Sigmoid colon (tissue), 7 donors: ENCODE results near the gene WFS1. TPM values are rescaled to one million over a fixed set of nuclear protein-coding genes. Genes with fewer than 3 reads are reported as not detected.

Source experiments
- DNase-seq: peaks from one replicate; pipeline ENCODE4 v3.0.0-alpha.2; 2019
- H3K27ac ChIP-seq, 4 donors: fragments of 200-600 bp; sonication (generic); one replicate each; pipeline ENCODE4 v1.5.1; 2016 to 2019; ENCODE audit warnings: mild to moderate bottlenecking in 1 of 4
- H3K27me3 ChIP-seq, 3 donors: fragments of 200-600 bp; sonication (generic); one replicate each; pipeline ENCODE4 v1.5.1; 2019; ENCODE audit warnings: mild to moderate bottlenecking in 1 of 3
- H3K36me3 ChIP-seq, 4 donors: fragments of 200-600 bp; sonication (generic); one replicate each; pipeline ENCODE4 v1.5.1; 2016 to 2019
- H3K4me1 ChIP-seq, 4 donors: fragments of 200-600 bp; sonication (generic); one replicate each; pipeline ENCODE4 v1.5.1; 2017 to 2019
- H3K4me3 ChIP-seq, 4 donors: fragments of 200-600 bp; sonication (generic); one replicate each; pipeline ENCODE4 v1.5.1; 2017 to 2019; ENCODE audit warnings: mild to moderate bottlenecking in 2 of 4, moderate library complexity in 1 of 4
- H3K9me3 ChIP-seq, 4 donors: fragments of 200-600 bp in 3 of 4; sonication (generic) in 3 of 4; one replicate each; pipeline versions ENCODE4 v1.5.1 to v1.6.1; 2013 to 2019
- CTCF ChIP-seq, 4 experiments: fragments of 450-650 bp in 3 of 4; fragments of 200-600 bp in 1 of 4; IDR thresholded peaks; one replicate each; pipeline ENCODE4 v1.5.1; 2016 to 2019; ENCODE audit warnings: antibody characterized with exemption in 4 of 4, mild to moderate bottlenecking in 3 of 4, moderate library complexity in 2 of 4
- EP300 ChIP-seq, 4 donors: sonication (generic); formaldehyde crosslinking; IDR thresholded peaks; one replicate each; pipeline ENCODE4 v1.6.1; 2017; ENCODE audit warnings: antibody characterized with exemption in 4 of 4
- POLR2A ChIP-seq, 2 donors: fragments of 450-650 bp; IDR thresholded peaks; one replicate each; pipeline ENCODE4 v1.6.1; 2016; ENCODE audit warnings: antibody characterized with exemption in 2 of 2, mild to moderate bottlenecking in 2 of 2, moderate library complexity in 2 of 2
- POLR2AphosphoS5 ChIP-seq, 4 donors: sonication (generic); formaldehyde crosslinking; IDR thresholded peaks; one replicate each; pipeline ENCODE4 v1.6.1; 2017; ENCODE audit warnings: antibody characterized with exemption in 4 of 4
- WGBS, 2 donors: extraction: QIAGEN DNeasy Blood & Tissue Kit; methylation state at CpG; one replicate each; pipeline ENCODE4 v1.1.7; 2013; 5-methylcytosine and 5-hydroxymethylcytosine counted together
- intact Hi-C: fragments of 100-400 bp; cut with DNase I; formaldehyde crosslinking; loops from one replicate; pipeline ENCODE4 v1.15.1; 2023
- polyA plus RNA-seq, 3 donors: library from polyadenylated mRNA; stranded (reverse); fragments of 200-250 nt; gene quantifications; one replicate each; pipeline ENCODE4 v1.2.3, GENCODE V29; 2013
- total RNA-seq, 4 donors: library from RNA; depleted of rRNA; stranded (reverse); fragments of >200 nt; gene quantifications; one replicate each; pipeline ENCODE4 v1.1.0, GENCODE V29; 2016
- donor health status: healthy with polysubstance abuse.
- donor health status: Bipolar disorder and iron deficiency.
- donor health status: healthy.

The WFS1 gene, protein sequence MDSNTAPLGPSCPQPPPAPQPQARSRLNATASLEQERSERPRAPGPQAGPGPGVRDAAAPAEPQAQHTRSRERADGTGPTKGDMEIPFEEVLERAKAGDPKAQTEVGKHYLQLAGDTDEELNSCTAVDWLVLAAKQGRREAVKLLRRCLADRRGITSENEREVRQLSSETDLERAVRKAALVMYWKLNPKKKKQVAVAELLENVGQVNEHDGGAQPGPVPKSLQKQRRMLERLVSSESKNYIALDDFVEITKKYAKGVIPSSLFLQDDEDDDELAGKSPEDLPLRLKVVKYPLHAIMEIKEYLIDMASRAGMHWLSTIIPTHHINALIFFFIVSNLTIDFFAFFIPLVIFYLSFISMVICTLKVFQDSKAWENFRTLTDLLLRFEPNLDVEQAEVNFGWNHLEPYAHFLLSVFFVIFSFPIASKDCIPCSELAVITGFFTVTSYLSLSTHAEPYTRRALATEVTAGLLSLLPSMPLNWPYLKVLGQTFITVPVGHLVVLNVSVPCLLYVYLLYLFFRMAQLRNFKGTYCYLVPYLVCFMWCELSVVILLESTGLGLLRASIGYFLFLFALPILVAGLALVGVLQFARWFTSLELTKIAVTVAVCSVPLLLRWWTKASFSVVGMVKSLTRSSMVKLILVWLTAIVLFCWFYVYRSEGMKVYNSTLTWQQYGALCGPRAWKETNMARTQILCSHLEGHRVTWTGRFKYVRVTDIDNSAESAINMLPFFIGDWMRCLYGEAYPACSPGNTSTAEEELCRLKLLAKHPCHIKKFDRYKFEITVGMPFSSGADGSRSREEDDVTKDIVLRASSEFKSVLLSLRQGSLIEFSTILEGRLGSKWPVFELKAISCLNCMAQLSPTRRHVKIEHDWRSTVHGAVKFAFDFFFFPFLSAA
- 10 to 100 TPM; 34.6 to 69.0 (median 47.2) TPM for total RNA-seq
- 10 to 100 TPM in 1 of 3 donors, 1 to 10 TPM in 2; 1.4 to 10.1 (median 3.6) TPM for polyA plus RNA-seq

DNA sequence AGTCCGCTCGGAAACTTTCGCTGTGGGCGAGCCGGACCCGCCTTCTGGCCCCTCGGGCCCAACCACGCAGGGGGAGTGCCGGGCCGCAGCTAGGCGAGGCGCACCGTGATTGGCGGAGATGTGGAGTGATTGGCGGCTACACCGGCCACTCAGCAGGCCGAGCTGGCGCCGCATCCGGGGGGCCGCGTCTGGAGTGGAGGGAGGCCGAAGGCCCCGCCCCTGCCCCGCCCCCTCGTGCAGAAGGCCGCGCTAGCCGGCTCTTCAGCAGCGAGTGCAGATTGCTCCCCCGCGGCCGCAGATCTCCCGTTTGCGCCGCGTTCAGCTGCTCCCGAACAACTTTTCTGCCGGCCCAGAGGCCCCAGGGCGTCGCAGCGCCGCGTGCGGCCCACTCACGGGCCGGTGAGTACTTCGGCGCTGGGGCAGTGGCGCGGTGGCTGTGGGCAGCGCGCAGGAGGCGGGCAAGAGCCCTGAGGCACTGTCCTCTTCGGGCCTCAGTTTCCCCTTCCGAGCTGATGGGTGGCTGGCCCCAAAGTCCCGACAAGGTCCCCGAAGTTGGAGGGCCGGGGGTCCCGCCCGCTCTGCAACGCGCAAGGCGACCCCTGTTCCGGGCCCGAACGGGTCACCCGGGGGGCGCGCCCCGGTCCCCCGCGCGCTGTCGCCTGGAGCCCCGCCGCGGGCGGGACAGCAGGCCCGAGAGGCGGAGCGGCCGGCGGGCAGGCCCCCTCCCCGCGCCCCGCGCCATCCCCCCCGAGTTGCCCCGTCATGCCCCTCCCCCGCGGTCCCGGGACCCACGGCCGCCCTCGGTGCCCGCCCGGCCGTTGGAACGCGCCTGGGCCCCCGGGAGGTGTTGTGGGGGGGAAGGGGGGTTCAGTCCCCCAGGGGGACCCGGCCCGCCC lies at the start of gene WFS1:
Gene WFS1, plus strand, starts transcription at position 235 of the 896 bp plus-strand sequence. CDS start 7,606 bp downstream, outside the sequence.
- intact Hi-C loops: loop anchor here (5.0 to 10.0 kb wide), 5 partner anchors 37 to 515 kb away; partner anchors contain the start of genes KIAA0232, MAN2B2 and MRFAP1
- TF ChIP-seq POLR2AphosphoS5 (IDR thresholded peaks at IDR 0.05) (peak; percentile 90 to 97 (median 94)), CTCF (IDR thresholded peaks at IDR 0.05) (no peak), EP300 (IDR thresholded peaks at IDR 0.05) (no peak), POLR2A (IDR thresholded peaks at IDR 0.05) (peak; percentile 69 to 82)

GRCh38 chr4:6221301-6221850 lies 48.3 kb upstream of the WFS1 start:
- TF ChIP-seq EP300 (IDR thresholded peaks at IDR 0.05) (no peak), POLR2AphosphoS5 (IDR thresholded peaks at IDR 0.05) (no peak)
- Histone ChIP-seq H3K27me3 (peaks cover 19 to 58% (median 29%) of the 10 kb centered on the region in 3 donors), H3K4me3 (peak overlapping the region; percentile 4 to 42 (median 32)), H3K4me1 (peaks cover 0 to 12% (median 9%) of the 10 kb centered on the region in 4 donors), H3K9me3 (peaks cover 5 to 7% (median 6%) of the 10 kb centered on the region in 4 donors), H3K27ac (no peak overlapping the region), H3K36me3 (no peaks in the 10 kb centered on the region)
- DNase-seq: peak; percentile 15
- WGBS, 2 donors: 18 to 24% methylated on average over 16 of the region's 16 CpGs
- intact Hi-C loops: no loop called here

More for the DNA sequence above, at the start of gene WFS1:
- Histone ChIP-seq H3K9me3 (no peaks in the 10 kb centered on the region), H3K4me3 (peak within 1 kb of the TSS; percentile 64 to 86 (median 84)), H3K36me3 (no peaks in the 10 kb centered on the region), H3K27ac (peak within 1 kb of the TSS; percentile 87 to 96 (median 91)), H3K27me3 (no peaks in the 10 kb centered on the region), H3K4me1 (peaks cover 0 to 54% (median 50%) of the 10 kb centered on the region in 4 donors)
- WGBS, 2 donors: 1% methylated on average over 104 of the region's 104 CpGs
- peak; percentile 99 for DNase-seq

DNA sequence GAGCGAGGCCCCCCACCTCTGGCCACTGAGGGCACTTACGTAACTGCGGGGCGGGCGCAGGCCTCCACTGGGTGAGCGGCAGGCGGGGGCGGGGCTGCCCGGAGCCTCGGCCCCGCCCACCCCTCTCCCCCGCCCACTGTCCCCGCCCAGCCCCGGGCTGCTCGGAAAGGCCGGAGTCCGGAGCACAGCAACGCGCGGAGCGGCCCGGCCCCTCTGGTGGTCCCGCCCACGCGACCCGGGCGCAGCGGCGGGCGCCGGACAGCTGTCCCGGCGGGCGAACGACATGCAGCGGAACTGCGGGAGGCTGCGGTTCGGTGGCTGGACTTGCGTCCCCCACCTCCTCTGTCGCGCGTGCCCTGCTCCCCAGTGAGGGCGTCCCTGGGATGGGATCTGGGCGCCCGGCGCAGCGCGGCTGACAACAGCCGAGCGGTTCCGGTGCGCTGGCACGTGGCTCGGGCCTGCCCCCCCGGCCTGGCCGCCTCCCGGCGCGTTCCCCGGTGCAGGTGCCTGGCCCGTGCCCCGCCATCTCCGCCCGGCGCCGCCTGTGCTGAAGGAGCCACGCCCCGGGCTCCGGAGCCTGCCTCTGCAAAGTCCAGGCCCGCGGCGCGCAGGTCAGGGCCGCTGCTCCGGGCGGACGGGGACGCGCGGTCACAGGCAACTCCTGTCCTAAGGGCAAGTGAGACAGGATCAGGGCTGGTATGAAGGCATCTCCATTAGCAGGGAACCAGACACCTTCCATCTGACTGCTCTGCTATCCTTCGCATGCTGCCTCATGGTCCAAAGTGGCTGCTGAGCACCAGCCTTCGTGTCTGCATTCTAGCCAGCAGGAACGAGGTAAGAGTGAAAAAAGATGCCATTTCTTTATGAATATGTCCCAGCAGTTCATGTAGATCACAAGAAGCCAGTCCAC lies 47.5 kb upstream of the WFS1 start:
- Histone ChIP-seq H3K4me3 (peak overlapping the region; percentile 4 to 42 (median 32)), H3K27me3 (peaks cover 19 to 54% (median 29%) of the 10 kb centered on the region in 3 donors), H3K27ac (no peak overlapping the region), H3K36me3 (no peaks in the 10 kb centered on the region), H3K4me1 (peaks cover 0 to 12% (median 9%) of the 10 kb centered on the region in 4 donors), H3K9me3 (peaks cover 5 to 7% (median 6%) of the 10 kb centered on the region in 4 donors)
- intact Hi-C loops: no loop called here
- peak; percentile 65 for DNase-seq
- 17 to 29% methylated on average over 84 of the region's 84 CpGs for WGBS, 2 donors
- TF ChIP-seq POLR2A (IDR thresholded peaks at IDR 0.05) (no peak), CTCF (IDR thresholded peaks at IDR 0.05) (no peak), EP300 (IDR thresholded peaks at IDR 0.05) (no peak), POLR2AphosphoS5 (IDR thresholded peaks at IDR 0.05) (no peak)

DNA sequence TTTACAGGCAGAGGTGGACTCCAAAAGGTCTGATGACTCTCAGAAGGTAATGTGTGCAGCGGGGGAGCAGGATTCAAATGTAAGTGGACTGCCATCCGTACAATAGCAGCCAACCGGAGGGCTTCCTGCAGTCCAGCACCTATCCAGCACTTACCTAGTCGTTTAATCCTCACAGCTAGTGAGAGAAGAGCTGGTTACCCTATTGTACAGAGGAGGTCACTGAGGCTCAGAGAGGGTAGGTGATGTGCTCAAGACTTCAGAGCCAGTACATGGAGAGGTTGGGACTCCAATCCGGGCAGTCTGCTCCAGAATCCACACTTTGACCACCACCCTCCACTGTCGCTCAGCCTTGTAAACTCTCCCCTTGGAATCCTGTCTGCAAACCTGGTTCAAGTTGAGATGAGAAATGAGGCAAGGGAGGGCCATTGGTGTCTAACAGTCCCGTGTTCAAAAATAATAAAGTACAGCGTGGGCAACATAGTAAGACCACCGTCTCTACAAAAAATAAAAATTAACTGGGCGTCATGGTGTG lies 46.8 kb upstream of the WFS1 start:
- no peak overlapping the region for H3K27ac ChIP-seq
- peaks cover 5 to 7% (median 6%) of the 10 kb centered on the region in 4 donors for H3K9me3 ChIP-seq
- H3K27me3 ChIP-seq: peaks cover 19 to 54% (median 29%) of the 10 kb centered on the region in 3 donors
- WGBS, 2 donors: 59 to 64% methylated on average over 10 of the region's 10 CpGs
- peaks cover 0 to 12% (median 9%) of the 10 kb centered on the region in 4 donors for H3K4me1 ChIP-seq
- no peak overlapping the region for H3K4me3 ChIP-seq
- H3K36me3 ChIP-seq: no peaks in the 10 kb centered on the region
- DNase-seq: peak; percentile 2
- intact Hi-C loops: no loop called here
- TF ChIP-seq POLR2A (IDR thresholded peaks at IDR 0.05): no peak
- TF ChIP-seq EP300 (IDR thresholded peaks at IDR 0.05): no peak
